Measurements from ENCODE around the gene KLHL6.

DNA sequence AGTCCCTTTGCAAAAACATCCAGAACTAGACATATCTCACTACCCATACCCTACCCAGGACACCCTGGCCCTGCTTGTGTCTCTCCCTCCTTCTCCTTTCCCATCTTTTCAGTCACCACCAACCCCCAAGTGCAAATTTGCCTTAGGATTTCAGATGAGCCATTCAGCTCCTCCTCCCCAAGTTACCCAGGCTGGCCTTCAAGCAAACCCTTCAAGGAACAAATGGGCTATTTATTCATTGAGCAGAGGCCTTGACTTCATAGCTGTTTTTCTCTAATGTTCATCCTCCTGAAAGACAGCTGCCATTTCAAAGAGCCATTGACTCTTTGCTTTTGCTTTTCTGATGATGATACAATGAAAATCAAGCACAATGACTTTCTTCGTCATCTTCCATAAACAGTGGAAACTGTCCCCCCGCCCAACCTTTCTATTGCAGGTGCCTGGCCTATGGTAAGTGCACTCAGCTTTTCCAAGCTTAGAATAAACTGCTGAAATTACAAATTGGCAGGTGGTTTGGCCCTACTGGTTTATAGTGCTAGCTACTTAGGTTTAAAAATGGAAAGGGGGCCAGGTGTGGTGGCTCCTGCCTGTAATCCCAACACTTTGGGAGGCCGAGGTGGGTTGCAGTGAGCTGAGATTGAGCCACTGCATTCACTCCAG lies 26.1 kb upstream of the KLHL6 start:
- no peak for TF ChIP-seq POLR2A (IDR thresholded peaks at IDR 0.05)
- TF ChIP-seq, protein P1, sequence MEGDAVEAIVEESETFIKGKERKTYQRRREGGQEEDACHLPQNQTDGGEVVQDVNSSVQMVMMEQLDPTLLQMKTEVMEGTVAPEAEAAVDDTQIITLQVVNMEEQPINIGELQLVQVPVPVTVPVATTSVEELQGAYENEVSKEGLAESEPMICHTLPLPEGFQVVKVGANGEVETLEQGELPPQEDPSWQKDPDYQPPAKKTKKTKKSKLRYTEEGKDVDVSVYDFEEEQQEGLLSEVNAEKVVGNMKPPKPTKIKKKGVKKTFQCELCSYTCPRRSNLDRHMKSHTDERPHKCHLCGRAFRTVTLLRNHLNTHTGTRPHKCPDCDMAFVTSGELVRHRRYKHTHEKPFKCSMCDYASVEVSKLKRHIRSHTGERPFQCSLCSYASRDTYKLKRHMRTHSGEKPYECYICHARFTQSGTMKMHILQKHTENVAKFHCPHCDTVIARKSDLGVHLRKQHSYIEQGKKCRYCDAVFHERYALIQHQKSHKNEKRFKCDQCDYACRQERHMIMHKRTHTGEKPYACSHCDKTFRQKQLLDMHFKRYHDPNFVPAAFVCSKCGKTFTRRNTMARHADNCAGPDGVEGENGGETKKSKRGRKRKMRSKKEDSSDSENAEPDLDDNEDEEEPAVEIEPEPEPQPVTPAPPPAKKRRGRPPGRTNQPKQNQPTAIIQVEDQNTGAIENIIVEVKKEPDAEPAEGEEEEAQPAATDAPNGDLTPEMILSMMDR (IDR thresholded peaks at IDR 0.05), result no peak
